Neural progenitor cell (in vitro differentiated cells): ENCODE data around the gene SNAP25.

Experiments
- EZH2 ChIP-seq: fragments of 200-600 bp; sonication (generic); IDR thresholded peaks from 2 replicates; pipeline ENCODE4 v1.6.1; 2017; ENCODE audit warnings: antibody characterized with exemption, mild to moderate bottlenecking, moderate library complexity
- EZH2phosphoT487 ChIP-seq: fragments of 200-600 bp; sonication (generic); IDR thresholded peaks from 2 replicates; pipeline ENCODE4 v1.6.1; 2017; ENCODE audit warnings: antibody characterized with exemption
- TF ChIP-seq, protein P1 (sequence below): fragments of 200-600 bp; sonication (generic); IDR thresholded peaks from 2 replicates; pipeline ENCODE4 v1.5.1; 2017; ENCODE audit warnings: antibody characterized with exemption, mild to moderate bottlenecking

DNA sequence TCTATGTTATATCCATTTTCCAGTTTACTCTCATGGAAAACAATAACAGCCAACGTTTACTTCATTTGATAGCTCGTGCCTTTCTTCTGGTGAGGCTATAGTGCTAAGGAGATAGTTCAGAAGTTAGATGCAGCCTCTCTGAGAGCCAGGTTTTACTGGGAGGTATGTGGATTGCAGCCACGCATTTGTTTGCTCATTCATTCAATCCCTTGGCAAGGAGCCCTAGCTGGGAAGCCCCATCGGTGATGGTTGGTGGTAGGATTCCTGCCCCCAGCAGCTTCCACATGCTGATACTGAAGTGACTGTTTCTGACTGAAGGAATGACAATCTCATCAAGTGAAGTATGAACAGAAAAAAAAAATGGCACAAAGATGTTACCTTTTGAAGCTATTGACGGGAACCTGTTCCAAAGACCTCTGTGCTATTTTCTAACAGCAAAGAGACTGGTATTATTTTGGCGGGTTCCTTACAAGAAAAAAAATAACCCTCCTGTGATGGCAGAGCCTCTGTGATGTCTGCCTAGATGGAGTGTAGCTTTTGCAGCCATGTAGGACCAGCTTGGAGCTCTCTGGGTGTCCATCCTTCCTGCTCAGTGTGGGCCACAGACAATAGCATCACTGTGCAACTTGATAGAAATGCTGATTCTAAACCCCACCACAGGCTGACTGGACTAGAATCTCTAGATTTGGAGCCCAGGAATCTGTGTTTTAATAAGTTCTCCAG, 30.6 kb downstream of the SNAP25 start:
- TF ChIP-seq, protein P1, sequence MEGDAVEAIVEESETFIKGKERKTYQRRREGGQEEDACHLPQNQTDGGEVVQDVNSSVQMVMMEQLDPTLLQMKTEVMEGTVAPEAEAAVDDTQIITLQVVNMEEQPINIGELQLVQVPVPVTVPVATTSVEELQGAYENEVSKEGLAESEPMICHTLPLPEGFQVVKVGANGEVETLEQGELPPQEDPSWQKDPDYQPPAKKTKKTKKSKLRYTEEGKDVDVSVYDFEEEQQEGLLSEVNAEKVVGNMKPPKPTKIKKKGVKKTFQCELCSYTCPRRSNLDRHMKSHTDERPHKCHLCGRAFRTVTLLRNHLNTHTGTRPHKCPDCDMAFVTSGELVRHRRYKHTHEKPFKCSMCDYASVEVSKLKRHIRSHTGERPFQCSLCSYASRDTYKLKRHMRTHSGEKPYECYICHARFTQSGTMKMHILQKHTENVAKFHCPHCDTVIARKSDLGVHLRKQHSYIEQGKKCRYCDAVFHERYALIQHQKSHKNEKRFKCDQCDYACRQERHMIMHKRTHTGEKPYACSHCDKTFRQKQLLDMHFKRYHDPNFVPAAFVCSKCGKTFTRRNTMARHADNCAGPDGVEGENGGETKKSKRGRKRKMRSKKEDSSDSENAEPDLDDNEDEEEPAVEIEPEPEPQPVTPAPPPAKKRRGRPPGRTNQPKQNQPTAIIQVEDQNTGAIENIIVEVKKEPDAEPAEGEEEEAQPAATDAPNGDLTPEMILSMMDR, result no peak
- TF ChIP-seq EZH2phosphoT487 (no peak), EZH2 (no peak)
